ENCODE data around the gene EHD4.

DNA sequence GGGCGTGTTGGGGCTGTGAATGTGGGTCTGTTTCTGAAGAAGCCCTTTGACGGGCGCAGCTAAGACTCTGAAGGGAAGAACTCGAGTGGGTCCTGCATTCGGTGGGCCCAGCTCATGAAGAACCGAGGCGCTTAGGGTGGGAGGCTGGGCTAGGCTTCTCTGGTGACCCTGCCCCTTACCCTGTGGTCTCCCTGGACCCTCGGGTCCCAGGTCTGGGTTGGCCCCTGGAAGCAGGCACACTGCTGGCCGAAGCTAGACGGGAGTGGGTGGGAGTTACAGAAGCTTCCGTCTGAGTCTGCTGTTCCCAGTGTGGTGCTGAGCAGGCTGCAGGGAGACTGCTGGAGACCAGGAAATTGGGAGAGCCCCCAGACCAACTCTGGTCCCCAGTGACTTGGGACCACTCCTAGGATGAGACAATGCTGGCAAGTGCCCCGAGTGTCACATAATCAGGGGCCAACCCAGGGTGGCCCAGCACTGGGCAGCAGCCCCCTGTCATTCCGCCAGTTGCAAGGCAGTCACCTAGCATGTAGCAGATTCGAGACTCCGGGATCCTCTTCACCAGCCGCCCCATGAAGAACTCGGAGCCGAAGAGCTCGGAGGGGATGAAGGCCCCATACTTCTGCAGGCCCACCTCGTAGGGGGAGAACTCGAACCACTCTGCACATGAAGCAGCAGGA lies 16.7 kb upstream of the EHD4 start:
- TF ChIP-seq SUZ12 (IDR thresholded peaks at IDR 0.05; ENCODE audit: extremely low read depth, insufficient read depth, insufficient read length) (no peak), YY1 (IDR thresholded peaks at IDR 0.05; ENCODE audit: insufficient read depth, insufficient read length) (no peak)
